ENCODE measurements around the gene NUDT3. TPM values are rescaled to one million over a fixed set of nuclear protein-coding genes. Genes with fewer than 3 reads are reported as not detected.
A peak's percentile ranks its signal among the peaks of the same experiment; 100 is the strongest.

NUDT3 gene
- 10 to 100 TPM; 28.7 to 33.8 (median 29.0) TPM for total RNA-seq

- DNase-seq (ENCODE audit: low spot score in 2 of 2): peak; percentile 88
- no peaks in the 10 kb centered on the region for H3K9me3 ChIP-seq
- TF ChIP-seq CTCF (IDR thresholded peaks at IDR 0.05) (peak; percentile 73 to 92 (median 88)), POLR2AphosphoS5 (IDR thresholded peaks at IDR 0.05) (peak; percentile 66 to 81 (median 72)), POLR2A (IDR thresholded peaks at IDR 0.05) (no peak)
- peak within 1 kb of the TSS; percentile 88 to 95 for H3K27ac ChIP-seq
- no peaks in the 10 kb centered on the region for H3K27me3 ChIP-seq
- H3K4me1 ChIP-seq: no peaks in the 10 kb centered on the region
- H3K4me3 ChIP-seq: peak within 1 kb of the TSS; percentile 85 to 95 (median 93)
- H3K36me3 ChIP-seq: no peaks in the 10 kb centered on the region
- intact Hi-C loops (cut with DNase I; ENCODE audit: low total_unique reads): no loop called here
Observed at GRCh38 chr6:34392497-34393190, at the start of gene NUDT3. Gene NUDT3 (minus strand): TSS chr6:34392669. CDS start chr6:34392362, 307 bp downstream.

- H3K36me3 ChIP-seq: no peaks in the 10 kb centered on the region
- H3K9me3 ChIP-seq: no peaks in the 10 kb centered on the region
- H3K27ac ChIP-seq: no peak overlapping the region
- no peaks in the 10 kb centered on the region for H3K4me1 ChIP-seq
- TF ChIP-seq CTCF (IDR thresholded peaks at IDR 0.05) (no peak), POLR2A (IDR thresholded peaks at IDR 0.05) (no peak), POLR2AphosphoS5 (IDR thresholded peaks at IDR 0.05) (no peak)
- intact Hi-C loops (cut with DNase I; ENCODE audit: low total_unique reads): no loop called here
- H3K27me3 ChIP-seq: no peaks in the 10 kb centered on the region
- no peak for DNase-seq (ENCODE audit: low spot score in 2 of 2)
- no peak overlapping the region for H3K4me3 ChIP-seq
Observed at GRCh38 chr6:34441526-34441925, 49.1 kb upstream of the NUDT3 start.

- Histone ChIP-seq H3K36me3 (no peaks in the 10 kb centered on the region), H3K4me3 (no peak overlapping the region), H3K27ac (no peak overlapping the region), H3K9me3 (no peaks in the 10 kb centered on the region), H3K4me1 (no peaks in the 10 kb centered on the region), H3K27me3 (no peaks in the 10 kb centered on the region)
- no peak for TF ChIP-seq POLR2AphosphoS5 (IDR thresholded peaks at IDR 0.05)
- TF ChIP-seq CTCF (IDR thresholded peaks at IDR 0.05): no peak
- TF ChIP-seq POLR2A (IDR thresholded peaks at IDR 0.05): no peak
- no peak for DNase-seq (ENCODE audit: low spot score in 2 of 2)
- intact Hi-C loops (cut with DNase I; ENCODE audit: low total_unique reads): no loop called here
Observed at GRCh38 chr6:34439442-34439841, 47.0 kb upstream of the NUDT3 start.

DNA sequence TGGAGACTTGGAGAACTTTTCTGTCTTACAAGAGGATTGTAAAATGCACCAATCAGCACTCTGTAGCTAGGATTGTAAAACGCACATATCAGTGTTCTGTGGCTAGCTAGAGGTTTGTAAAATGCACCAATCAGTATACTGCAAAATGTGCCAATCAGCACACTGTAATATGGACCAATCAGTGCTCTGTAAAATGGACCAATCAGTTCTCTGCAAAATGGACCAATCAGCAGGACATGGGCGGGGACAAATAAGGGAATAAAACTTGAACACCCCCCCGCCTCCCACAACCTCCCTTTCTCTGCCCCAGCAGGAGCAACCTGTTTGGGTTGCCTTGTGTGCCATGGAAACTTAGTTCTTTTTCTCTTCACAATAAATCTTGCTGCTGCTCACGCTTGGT, 46.2 kb upstream of the NUDT3 start:
- TF ChIP-seq CTCF (IDR thresholded peaks at IDR 0.05) (no peak), POLR2AphosphoS5 (IDR thresholded peaks at IDR 0.05) (no peak), POLR2A (IDR thresholded peaks at IDR 0.05) (no peak)

GRCh38 chr6:34437644-34437970, 45.1 kb upstream of the NUDT3 start:
- Histone ChIP-seq H3K36me3 (no peaks in the 10 kb centered on the region), H3K4me1 (no peaks in the 10 kb centered on the region), H3K9me3 (no peaks in the 10 kb centered on the region), H3K27me3 (no peaks in the 10 kb centered on the region), H3K27ac (no peak overlapping the region), H3K4me3 (no peak overlapping the region)
- TF ChIP-seq POLR2AphosphoS5 (IDR thresholded peaks at IDR 0.05) (no peak), POLR2A (IDR thresholded peaks at IDR 0.05) (no peak), CTCF (IDR thresholded peaks at IDR 0.05) (no peak)
- intact Hi-C loops (cut with DNase I; ENCODE audit: low total_unique reads): no loop called here
- DNase-seq (ENCODE audit: low spot score in 2 of 2): no peak

More for the DNA sequence above, 46.2 kb upstream of the NUDT3 start:
- Histone ChIP-seq H3K27me3 (no peaks in the 10 kb centered on the region), H3K4me1 (no peaks in the 10 kb centered on the region), H3K4me3 (no peak overlapping the region), H3K27ac (no peak overlapping the region), H3K36me3 (no peaks in the 10 kb centered on the region), H3K9me3 (no peaks in the 10 kb centered on the region)
- DNase-seq (ENCODE audit: low spot score in 2 of 2): no peak
- intact Hi-C loops (cut with DNase I; ENCODE audit: low total_unique reads): no loop called here

All from breast epithelium (tissue), 4 donors.